OCI-LY7 (cell line): ENCODE measurements around the gene VAC14.

Experiments used
- CTCF ChIP-seq: fragments of 200-600 bp; sonication (generic); conservative IDR thresholded peaks from 2 replicates; pipeline ENCODE4 v1.5.1; 2014; ENCODE audit warnings: mild to moderate bottlenecking, antibody characterized with exemption, low read length, moderate library complexity, mixed read lengths
- EZH2phosphoT487 ChIP-seq: fragments of 200-600 bp; sonication (generic); IDR thresholded peaks from 2 replicates; pipeline ENCODE4 v1.6.1; 2018; ENCODE audit warnings: low read depth, borderline replicate concordance, mild to moderate bottlenecking, mixed run types, antibody characterized with exemption, low read length, moderate library complexity, mixed read lengths

- TF ChIP-seq CTCF (no peak), EZH2phosphoT487 (no peak)
Measured at GRCh38 chr16:70681382-70682238, 119.3 kb downstream of the VAC14 start.
